HFFc6 (cell line): Measurements from ENCODE around the gene TPI1. TPM values are rescaled to one million over a fixed set of nuclear protein-coding genes. Genes with fewer than 3 reads are reported as not detected.

Experiments
- DNase-seq: peaks from one replicate; pipeline ENCODE4 v3.0.0-alpha.2; 2018
- H3K27ac Mint-ChIP-seq: 2 replicates; pipeline ENCODE4 v1.8.0; 2020; ENCODE audit warnings: mild to moderate bottlenecking, mixed read lengths
- H3K27me3 Mint-ChIP-seq: 2 replicates; pipeline ENCODE4 v1.8.0; 2021; ENCODE audit warnings: mild to moderate bottlenecking, moderate library complexity, mixed read lengths; ENCODE audit not compliant: insufficient read depth
- H3K36me3 Mint-ChIP-seq: 2 replicates; pipeline ENCODE4 v1.8.0; 2021; ENCODE audit warnings: low read depth, mixed read lengths
- H3K4me1 Mint-ChIP-seq: 2 replicates; pipeline ENCODE4 v1.8.0; 2020; ENCODE audit warnings: low read depth, mixed read lengths
- H3K4me3 Mint-ChIP-seq: 2 replicates; pipeline ENCODE4 v1.8.0; 2020; ENCODE audit warnings: mild to moderate bottlenecking, moderate library complexity, mixed read lengths
- H3K9me3 Mint-ChIP-seq: 2 replicates; pipeline ENCODE4 v1.8.0; 2020; ENCODE audit warnings: mild to moderate bottlenecking, mixed read lengths
- total RNA-seq, 6 experiments: library from RNA; stranded (reverse); fragmentation: NEBNext Ultra II Directional; extraction: Animal tissue kit (Norgen Biotek cat#: 25700); gene quantifications; 2 replicates in 1 of 6; 3 replicates in 5 of 6; pipeline ENCODE4 v1.2.3, GENCODE V29; 2021
- TF ChIP-seq, protein P1 (sequence below): fragments of 200-600 bp; sonication (generic); IDR thresholded peaks from 2 replicates; pipeline ENCODE4 v1.5.0; 2021; ENCODE audit warnings: antibody characterized with exemption, mild to moderate bottlenecking

TPI1 gene
- total RNA-seq, 6 experiments from 2014 or later = 853 to 931 (median 870) TPM

DNA sequence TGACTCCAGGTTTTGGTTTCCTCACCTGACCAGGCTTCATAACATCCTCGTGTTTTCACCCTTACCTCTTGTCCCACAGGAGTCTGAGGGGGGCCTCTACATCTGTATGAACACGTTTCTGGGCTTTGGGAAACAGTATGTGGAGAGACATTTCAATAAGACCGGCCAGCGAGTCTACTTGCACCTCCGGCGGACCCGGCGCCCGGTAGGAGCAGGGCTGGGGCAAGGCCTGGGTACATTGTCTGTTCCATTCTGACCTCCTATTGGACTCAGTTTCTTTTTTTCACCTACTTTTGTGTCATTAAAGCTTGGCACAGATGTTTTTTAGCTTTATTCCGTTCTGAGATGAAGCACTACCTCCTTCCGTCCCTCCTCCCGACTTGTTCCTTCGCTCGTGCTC lies 12.0 kb upstream of the TPI1 start:
- no peak for DNase-seq
- no peak overlapping the region for H3K4me3 Mint-ChIP-seq
- H3K4me1 Mint-ChIP-seq = peaks cover 20% of the 10 kb centered on the region
- peaks cover 40% of the 10 kb centered on the region for H3K36me3 Mint-ChIP-seq
- TF ChIP-seq, protein P1, sequence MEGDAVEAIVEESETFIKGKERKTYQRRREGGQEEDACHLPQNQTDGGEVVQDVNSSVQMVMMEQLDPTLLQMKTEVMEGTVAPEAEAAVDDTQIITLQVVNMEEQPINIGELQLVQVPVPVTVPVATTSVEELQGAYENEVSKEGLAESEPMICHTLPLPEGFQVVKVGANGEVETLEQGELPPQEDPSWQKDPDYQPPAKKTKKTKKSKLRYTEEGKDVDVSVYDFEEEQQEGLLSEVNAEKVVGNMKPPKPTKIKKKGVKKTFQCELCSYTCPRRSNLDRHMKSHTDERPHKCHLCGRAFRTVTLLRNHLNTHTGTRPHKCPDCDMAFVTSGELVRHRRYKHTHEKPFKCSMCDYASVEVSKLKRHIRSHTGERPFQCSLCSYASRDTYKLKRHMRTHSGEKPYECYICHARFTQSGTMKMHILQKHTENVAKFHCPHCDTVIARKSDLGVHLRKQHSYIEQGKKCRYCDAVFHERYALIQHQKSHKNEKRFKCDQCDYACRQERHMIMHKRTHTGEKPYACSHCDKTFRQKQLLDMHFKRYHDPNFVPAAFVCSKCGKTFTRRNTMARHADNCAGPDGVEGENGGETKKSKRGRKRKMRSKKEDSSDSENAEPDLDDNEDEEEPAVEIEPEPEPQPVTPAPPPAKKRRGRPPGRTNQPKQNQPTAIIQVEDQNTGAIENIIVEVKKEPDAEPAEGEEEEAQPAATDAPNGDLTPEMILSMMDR = no peak
- no peak overlapping the region for H3K27ac Mint-ChIP-seq
- H3K27me3 Mint-ChIP-seq = peaks cover 12% of the 10 kb centered on the region
- H3K9me3 Mint-ChIP-seq = no peaks in the 10 kb centered on the region

DNA sequence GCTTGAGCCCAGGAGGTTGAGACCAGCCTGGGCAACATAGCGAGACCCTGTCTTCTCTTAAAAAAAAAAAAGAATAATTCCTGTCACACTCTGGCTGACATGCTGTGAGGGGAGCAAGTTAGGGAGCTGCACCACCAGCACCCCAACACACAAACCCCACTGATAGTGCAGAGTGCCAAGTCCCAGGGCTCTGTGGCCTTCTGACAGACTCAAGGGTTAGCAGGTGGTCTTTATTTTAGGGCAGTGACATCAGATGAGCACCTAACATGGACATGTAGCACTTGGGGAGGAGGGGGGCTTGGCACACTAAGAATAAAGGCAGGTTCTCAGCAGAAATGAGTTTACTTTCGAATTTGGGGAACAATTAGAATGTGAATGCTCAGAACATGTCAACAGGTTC lies 8.5 kb upstream of the TPI1 start:
- Mint-ChIP-seq H3K27me3 (peaks cover 6% of the 10 kb centered on the region), H3K4me1 (peaks cover 15% of the 10 kb centered on the region), H3K4me3 (no peak overlapping the region), H3K27ac (no peak overlapping the region), H3K36me3 (peaks cover 56% of the 10 kb centered on the region), H3K9me3 (no peaks in the 10 kb centered on the region)
- no peak for DNase-seq
- TF ChIP-seq, protein P1 = no peak

DNA sequence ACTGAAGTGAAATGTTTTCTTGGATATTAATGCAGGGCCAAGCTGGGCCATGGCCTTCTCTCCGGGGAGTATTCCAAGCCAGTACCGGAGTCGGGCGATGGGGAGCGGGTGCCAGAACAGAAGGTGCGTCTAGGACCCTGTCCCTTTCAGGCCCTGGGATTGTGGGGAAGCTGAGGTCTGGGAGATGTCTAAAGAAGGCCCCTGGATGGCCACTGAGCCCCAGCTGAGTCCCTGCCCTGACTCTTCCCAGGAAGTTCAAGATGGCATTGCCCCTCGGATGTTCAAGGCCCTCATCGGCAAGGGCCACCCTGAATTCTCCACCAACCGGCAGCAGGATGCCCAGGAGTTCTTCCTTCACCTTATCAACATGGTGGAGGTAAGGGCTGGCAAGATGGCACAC lies 7.2 kb upstream of the TPI1 start:
- peaks cover 59% of the 10 kb centered on the region for H3K36me3 Mint-ChIP-seq
- TF ChIP-seq, protein P1 = no peak
- no peaks in the 10 kb centered on the region for H3K9me3 Mint-ChIP-seq
- DNase-seq = no peak
- no peak overlapping the region for H3K27ac Mint-ChIP-seq
- peaks cover 7% of the 10 kb centered on the region for H3K4me1 Mint-ChIP-seq
- peaks cover 3% of the 10 kb centered on the region for H3K27me3 Mint-ChIP-seq
- no peak overlapping the region for H3K4me3 Mint-ChIP-seq

DNA sequence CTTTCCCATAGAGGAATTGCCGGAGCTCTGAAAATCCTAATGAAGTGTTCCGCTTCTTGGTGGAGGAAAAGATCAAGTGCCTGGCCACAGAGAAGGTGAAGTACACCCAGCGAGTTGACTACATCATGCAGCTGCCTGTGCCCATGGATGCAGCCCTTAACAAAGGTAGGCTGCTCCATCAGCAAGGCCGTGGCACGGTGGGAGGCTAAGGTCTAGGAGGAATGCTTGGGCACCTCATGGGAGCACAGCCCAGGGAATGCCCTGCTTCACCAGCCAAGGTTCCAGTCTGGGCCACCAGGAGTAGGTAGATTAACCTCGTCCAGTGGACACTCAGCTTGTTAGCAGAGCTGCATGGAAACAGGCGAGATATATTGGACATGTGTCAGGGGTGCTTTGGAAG lies 6.4 kb upstream of the TPI1 start:
- Mint-ChIP-seq H3K27ac (peak overlapping the region; percentile 30; the same call in 1 of the 2 replicates), H3K4me3 (no peak overlapping the region), H3K36me3 (peaks cover 62% of the 10 kb centered on the region), H3K27me3 (peaks cover 3% of the 10 kb centered on the region), H3K9me3 (no peaks in the 10 kb centered on the region), H3K4me1 (peaks cover 7% of the 10 kb centered on the region)
- DNase-seq = no peak
- TF ChIP-seq, protein P1 = no peak

DNA sequence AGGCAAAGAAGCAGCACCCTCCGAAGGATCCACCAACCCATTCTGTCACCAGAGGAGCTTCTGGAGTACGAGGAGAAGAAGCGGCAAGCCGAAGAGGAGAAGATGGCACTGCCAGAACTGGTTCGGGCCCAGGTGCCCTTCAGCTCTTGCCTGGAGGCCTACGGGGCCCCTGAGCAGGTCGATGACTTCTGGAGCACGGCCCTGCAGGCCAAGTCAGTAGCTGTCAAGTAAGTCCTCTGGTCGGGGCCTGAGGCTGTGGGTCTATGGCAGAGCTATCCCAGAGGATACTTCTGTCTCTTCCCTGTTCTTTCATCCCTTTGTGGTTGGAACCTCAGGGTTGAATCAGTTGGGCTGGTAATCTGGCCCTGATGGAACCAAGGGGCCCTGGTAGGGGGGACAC lies 5.9 kb upstream of the TPI1 start:
- H3K9me3 Mint-ChIP-seq = no peaks in the 10 kb centered on the region
- TF ChIP-seq, protein P1 = no peak
- peaks cover 63% of the 10 kb centered on the region for H3K36me3 Mint-ChIP-seq
- DNase-seq = no peak
- H3K27me3 Mint-ChIP-seq = peaks cover 3% of the 10 kb centered on the region; the same call in 1 of the 2 replicates
- peak overlapping the region; percentile 30; the same call in 1 of the 2 replicates for H3K27ac Mint-ChIP-seq
- peaks cover 7% of the 10 kb centered on the region for H3K4me1 Mint-ChIP-seq
- H3K4me3 Mint-ChIP-seq = no peak overlapping the region

DNA sequence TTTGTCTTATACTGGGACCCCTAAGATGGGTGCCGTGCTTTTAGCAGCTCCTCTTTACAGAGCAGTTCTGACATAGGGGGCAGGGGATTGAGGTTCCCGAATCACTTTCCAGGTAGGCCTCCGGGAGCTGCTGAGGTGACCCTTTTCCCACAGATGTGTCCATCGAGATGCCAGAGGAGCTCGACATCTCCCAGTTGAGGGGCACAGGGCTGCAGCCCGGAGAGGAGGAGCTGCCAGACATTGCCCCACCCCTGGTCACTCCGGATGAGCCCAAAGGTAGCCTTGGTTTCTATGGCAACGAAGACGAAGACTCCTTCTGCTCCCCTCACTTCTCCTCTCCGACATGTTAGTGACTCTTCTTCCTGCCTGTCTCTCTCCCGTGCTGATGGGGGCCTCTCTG lies 4.3 kb upstream of the TPI1 start:
- peaks cover 8% of the 10 kb centered on the region for H3K27me3 Mint-ChIP-seq
- no peak for DNase-seq
- no peaks in the 10 kb centered on the region for H3K9me3 Mint-ChIP-seq
- H3K36me3 Mint-ChIP-seq = peaks cover 56% of the 10 kb centered on the region
- peak overlapping the region; percentile 55 for H3K27ac Mint-ChIP-seq
- peaks cover 14% of the 10 kb centered on the region for H3K4me1 Mint-ChIP-seq
- no peak overlapping the region for H3K4me3 Mint-ChIP-seq
- TF ChIP-seq, protein P1 = no peak
